HG02870 (cell line): ENCODE measurements around the gene RGL3.
A peak's percentile ranks its signal among the peaks of the same experiment; 100 is the strongest.
"Not testable (repeated sequence)": the region's sequence is repeated elsewhere in the genome, so short reads cannot be mapped to it uniquely, and the experiment has no call there.

Experiments
- ATAC-seq: cut with Tn5 transposase; IDR thresholded peaks from one replicate; pipeline ENCODE4 v1.9.1; 2021; ENCODE audit warnings: mild to moderate bottlenecking, moderate library complexity; ENCODE audit not compliant: unreplicated experiment

The RGL3 gene

GRCh38 chr19:11384778-11385129 is 34.4 kb downstream of the RGL3 start:
- ATAC-seq = no peak

DNA sequence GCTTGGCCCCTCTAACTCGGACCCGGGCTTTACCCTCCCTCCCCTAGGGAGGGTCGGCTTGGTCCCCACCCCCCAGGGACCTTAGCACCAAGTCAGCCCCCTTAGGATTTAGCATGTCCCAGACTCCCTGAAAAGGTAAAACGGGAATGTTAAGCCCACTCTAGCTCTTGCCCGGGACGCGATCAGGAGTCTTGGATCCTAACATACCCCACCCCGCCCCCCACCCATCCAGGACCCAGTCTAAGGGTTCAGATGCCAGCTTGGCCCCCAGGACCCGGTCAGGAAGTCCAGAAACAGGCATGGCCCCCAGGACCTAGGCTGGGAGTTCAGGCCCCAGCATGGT is 35.4 kb downstream of the RGL3 start:
- no peak for ATAC-seq

DNA sequence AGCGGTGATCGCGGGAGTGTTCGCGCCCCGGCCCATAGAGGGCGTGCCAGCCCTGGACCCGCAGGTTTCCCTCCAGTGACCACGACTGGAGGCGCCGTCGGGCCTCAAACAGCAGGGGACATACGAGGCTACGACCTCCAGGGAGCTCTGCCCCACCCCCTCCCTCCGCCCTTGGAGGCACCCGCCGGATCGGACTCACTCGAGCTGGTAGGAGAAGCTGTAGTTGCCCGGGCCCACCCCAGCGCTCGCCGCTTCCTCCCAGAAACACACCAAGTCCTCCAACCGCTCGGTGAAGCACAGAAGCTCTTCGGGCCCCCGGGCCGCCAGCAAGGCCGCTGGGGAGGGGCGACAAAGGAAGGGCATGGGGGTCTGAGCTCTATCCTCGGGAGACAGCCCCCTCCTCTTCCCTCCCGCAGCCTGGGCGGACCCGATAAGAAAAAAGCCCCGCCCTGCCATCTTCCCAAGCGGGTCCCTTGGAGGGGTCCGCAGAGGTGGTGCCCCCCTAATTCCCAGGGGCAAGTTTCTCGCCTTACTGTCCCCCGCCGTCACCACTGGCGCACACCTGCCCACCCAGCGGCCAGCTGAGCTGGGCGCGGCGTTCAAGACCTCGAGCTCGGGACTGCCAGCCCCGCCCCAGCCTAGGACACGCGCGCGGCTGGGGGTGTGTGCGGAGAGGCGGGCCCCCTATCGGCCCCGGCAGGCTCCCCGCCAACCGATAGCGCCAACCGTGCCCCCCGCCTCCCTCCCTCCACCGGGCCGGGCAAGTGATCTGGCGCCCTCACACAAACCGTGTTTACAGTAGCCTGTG is 36.0 kb downstream of the RGL3 start:
- ATAC-seq = no peak

DNA sequence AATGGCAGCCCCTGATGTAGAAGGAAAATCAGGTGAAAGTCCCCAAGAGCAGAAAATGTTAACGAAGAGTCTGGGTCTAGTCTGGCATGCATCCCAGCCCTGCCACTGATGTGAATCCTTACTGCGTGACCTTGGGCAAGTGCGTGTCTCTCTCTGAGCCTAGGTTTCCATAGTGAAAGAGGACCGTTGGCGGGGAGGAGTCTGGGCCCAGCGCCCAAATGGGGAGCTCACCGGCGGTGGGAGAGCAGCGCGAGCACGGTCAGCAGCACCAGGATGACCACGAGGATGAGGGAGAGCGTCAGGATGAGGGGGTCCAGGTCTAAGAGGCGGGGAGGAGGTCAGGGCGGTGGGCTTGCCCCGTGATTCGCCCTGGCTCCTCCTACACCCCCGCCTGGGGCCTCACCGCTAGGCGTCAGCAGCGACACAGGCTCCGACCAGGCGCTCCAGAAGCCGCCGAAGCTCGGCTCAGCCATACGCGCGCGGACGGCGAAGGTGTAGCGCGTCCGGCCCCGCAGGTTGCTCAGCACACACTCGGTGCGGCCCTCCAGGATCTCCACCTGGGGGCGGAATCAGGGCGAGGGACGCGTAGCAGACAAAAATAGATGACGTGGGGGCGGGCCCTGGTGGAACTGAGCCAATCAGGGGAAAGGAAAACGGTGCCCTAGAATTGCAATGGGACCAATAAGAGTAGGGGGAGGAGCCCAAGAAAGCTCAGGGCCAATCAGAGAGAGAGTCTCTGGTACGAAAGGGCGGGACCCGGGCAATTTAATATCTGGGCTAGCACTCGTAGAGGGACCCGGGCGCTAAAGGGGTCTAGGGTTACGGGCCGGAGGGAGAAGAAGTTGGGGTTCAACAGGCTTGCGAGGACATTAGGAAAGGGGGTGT is 38.2 kb downstream of the RGL3 start:
- peak; percentile 81 for ATAC-seq

DNA sequence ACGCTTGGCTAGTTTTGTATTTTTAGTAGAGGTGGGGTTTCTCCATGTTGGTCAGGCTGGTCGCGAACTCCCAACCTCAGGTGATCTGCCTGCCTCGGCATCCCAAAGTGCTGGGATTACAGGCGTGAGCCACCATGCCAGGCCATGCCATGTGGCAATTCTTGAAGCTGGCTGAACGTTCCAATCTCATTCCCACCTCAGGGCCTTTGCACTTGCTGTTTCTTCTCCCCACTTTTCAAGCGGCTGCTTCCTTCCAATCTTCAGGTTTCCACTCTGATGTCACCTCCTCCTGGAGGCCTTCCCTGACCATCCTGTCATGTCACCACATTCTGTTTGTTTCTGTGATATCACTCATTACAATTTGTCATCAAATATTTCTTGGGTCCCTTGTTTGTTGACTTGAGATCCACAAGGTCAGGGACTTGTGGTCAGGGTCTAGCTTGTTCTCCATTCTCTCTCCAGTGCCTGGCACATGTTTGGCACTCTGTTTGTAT is 39.2 kb downstream of the RGL3 start:
- no peak for ATAC-seq

DNA sequence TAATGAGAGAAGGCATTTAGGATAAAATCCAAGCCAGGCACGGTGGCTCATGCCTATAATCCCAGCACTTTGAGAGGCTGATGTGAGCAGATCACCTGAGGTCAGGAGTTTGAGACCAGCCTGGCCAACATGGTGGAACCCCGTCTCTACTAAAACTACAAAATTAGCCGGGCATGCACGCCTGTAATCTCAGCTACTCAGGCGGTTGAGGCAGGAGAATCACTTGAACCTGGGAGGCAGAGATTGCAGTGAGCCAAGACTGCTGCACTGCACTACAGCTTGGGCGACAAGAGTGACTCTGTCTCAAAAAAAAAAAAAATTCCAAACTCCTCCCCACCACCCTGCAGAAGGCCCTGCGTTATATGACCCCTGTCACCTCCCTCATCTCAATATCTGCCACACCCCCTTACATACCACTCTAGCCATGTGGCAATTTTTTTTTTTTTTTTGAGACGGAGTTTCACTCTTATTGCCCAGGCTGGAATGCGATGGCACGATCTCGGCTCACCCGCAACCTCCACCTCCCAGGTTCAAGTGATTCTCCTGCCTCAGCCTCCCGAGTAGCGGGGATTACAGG is 39.8 kb downstream of the RGL3 start:
- ATAC-seq = not testable (repeated sequence)

GRCh38 chr19:11378319-11379189 is 40.6 kb downstream of the RGL3 start:
- no peak for ATAC-seq

- ATAC-seq = no peak
Observed at GRCh38 chr19:11377756-11378155, 41.4 kb downstream of the RGL3 start.

DNA sequence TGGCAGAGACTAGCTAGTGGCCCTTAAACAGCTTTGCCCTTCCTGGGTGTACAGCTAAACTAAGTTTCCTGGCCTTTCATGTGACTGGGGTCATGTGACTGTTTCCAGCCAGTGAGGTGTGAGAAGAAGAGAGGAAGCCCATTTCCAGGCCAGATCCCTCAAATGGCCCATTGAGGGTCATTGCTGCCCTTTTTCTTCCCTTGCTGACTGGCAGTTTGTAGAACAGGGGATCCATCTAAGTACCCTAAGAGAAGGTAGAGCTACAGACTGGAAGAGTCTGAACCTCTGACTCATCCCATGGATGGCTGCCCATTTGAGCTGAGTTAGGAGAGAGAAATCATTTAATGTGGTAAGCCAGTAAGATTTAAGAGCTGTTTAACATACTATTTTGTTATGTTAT is 41.9 kb downstream of the RGL3 start:
- ATAC-seq = no peak

- ATAC-seq = no peak
Observed at GRCh38 chr19:11375143-11375948, 43.8 kb downstream of the RGL3 start.

GRCh38 chr19:11374433-11375142 is 44.5 kb downstream of the RGL3 start, which contains the start of gene SWSAP1:
Gene SWSAP1, plus strand, starts transcription at chr19:11374666. Its CDS starts 15 bp downstream, at chr19:11374681.
- ATAC-seq = peak; percentile 88

DNA sequence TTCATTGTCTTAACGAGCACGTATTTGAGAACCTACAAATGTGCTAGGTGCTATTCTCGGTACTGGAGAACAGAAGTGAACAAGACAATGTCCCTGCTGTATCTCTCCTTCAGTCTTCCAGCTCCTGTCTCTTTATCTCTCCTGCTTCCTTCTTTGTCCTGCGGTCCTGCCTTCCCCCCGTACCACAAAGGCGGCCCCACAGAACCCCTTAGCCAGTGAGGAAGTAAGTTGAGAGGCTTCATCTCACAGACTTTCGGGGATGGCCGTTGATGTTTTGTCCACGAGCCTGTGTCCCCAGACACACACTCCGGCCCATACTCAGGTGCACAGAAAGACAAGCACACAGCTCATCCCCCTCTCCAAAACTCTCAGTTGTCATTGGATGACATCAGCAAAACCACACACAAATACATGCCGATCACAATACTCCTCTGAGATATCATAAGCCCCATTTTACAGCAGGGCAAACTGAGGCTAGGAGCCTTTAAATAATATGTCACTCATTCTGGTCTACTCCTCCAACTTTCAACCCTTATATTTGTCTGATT is 45.2 kb downstream of the RGL3 start:
- no peak for ATAC-seq

DNA sequence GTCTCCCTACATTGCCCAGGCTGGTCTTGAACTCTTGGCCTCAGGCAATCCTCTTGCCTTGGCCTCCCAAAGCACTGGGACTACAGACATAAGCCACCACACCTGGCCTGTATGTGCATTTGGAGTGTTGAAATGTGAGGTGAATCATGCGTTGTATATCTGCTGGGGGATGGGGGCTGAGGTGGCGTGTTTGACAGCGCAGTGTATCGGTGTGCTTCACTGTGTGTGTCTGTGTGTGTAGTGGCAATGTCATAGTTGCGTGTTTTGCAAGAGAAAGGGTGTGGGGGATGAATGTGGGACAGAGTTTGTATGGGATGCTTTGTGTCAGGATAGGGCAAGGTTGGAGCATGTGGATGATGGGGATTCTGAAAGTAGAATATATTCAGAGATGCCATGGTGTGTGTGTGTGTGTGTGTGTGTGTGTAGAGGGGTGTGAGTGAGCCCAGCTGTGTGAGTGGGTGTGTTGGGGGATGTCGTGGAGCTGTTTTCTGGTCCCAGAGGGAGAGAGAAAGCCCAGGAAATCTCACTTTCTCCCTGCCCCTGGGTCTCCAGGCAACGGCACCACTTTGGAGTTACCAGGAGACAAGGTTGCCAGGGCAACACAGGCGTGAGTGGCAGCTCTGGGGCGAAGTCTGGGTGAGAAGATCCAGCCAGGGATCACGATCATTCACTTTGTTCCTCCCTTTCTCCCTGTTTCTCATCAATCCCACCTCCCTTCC is 45.8 kb downstream of the RGL3 start:
- ATAC-seq = no peak

GRCh38 chr19:11370744-11371143 is 48.4 kb downstream of the RGL3 start:
- no peak for ATAC-seq

DNA sequence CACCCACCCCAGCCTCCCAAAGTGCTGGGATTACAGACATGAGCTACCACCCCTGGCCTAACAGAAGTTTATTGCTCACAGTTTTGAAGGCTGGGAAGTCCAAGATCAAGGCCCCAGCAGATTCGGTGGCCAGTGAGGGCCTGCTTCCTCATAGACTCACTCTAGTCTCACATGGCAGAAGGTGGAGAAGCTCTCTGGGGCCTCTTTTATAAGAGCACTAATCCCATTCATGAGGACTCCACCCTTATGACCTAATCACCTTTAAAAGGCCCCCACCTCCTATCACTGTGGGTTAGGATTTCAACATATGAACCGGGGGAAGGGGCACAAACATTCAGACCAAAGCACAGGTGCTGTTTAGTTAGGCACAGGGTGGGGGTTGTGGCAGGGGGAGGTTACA is 51.6 kb downstream of the RGL3 start:
- no peak for ATAC-seq

GRCh38 chr19:11365557-11366117 is 53.5 kb downstream of the RGL3 start:
- ATAC-seq = no peak

- ATAC-seq = no peak
Observed at GRCh38 chr19:11364935-11365334, 54.2 kb downstream of the RGL3 start.
